Body of pancreas (tissue), 4 donors: ENCODE results near the gene SNX1. TPM values are rescaled to one million over a fixed set of nuclear protein-coding genes. Genes with fewer than 3 reads are reported as not detected.

ENCODE experiments used
- ATAC-seq: fragments of 150-250 bp; one replicate; pipeline ENCODE4 v1.9.1; 2016
- DNase-seq, 4 donors: peaks; one replicate each; pipeline ENCODE4 v3.0.0-alpha.2; 2019
- H3K27ac ChIP-seq, 4 donors: fragments of 200-600 bp; sonication (generic); 1 replicate in 3 of 4; 2 replicates in 1 of 4; pipeline versions ENCODE4 v1.5.1 to v1.6.1; 2016 to 2019; ENCODE audit warnings: mild to moderate bottlenecking in 1 of 4, mixed read lengths in 1 of 4, moderate library complexity in 1 of 4
- H3K27me3 ChIP-seq, 2 donors: fragments of 200-600 bp; sonication (generic); one replicate each; pipeline ENCODE4 v1.6.0; 2016; ENCODE audit warnings: mild to moderate bottlenecking in 1 of 2
- H3K36me3 ChIP-seq, 2 donors: fragments of 200-600 bp; sonication (generic); replicated peaks in 1 of 2; 2 replicates each; pipeline ENCODE4 v1.5.1; 2016; ENCODE audit warnings: low read depth in 2 of 2; ENCODE audit not compliant: insufficient read depth in 1 of 2
- H3K4me1 ChIP-seq: fragments of 200-600 bp; sonication (generic); one replicate; pipeline ENCODE4 v1.6.0; 2016
- H3K4me3 ChIP-seq, 2 donors: fragments of 200-600 bp; sonication (generic); 1 replicate in 1 of 2; 2 replicates in 1 of 2; pipeline ENCODE4 v1.5.1; 2016 to 2019
- H3K9me3 ChIP-seq, 3 donors: fragments of 200-600 bp; sonication (generic); 1 replicate in 2 of 3; 2 replicates in 1 of 3; pipeline ENCODE4 v1.5.1; 2016
- POLR2A ChIP-seq, 3 donors: fragments of 450-650 bp; IDR thresholded peaks; one replicate each; pipeline ENCODE4 v1.6.1; 2016; ENCODE audit warnings: antibody characterized with exemption in 3 of 3, mild to moderate bottlenecking in 2 of 3
- WGBS, 2 donors: methylation state at CpG; one replicate each; pipeline ENCODE4 v1.1.5; 2017; 5-methylcytosine and 5-hydroxymethylcytosine counted together
- intact Hi-C: fragments of 100-400 bp; cut with DNase I; formaldehyde crosslinking; loops from one replicate; pipeline ENCODE4 v1.15.1; 2023
- total RNA-seq, 2 donors: library from RNA; depleted of rRNA; stranded (reverse); fragments of >200 nt; gene quantifications; one replicate each; pipeline ENCODE4 v1.1.0, GENCODE V29; 2016
- TF ChIP-seq, protein P1 (sequence below), 7 experiments: fragments of 450-650 bp in 4 of 7; fragments of 200-600 bp in 3 of 7; sonication (generic) in 3 of 7; IDR thresholded peaks; one replicate each; pipeline ENCODE4 v1.5.1; 2016 to 2019; ENCODE audit warnings: antibody characterized with exemption in 7 of 7

SNX1 gene
- total RNA-seq, 2 donors from 2014 or later: 26.7 to 27.4 TPM

DNA sequence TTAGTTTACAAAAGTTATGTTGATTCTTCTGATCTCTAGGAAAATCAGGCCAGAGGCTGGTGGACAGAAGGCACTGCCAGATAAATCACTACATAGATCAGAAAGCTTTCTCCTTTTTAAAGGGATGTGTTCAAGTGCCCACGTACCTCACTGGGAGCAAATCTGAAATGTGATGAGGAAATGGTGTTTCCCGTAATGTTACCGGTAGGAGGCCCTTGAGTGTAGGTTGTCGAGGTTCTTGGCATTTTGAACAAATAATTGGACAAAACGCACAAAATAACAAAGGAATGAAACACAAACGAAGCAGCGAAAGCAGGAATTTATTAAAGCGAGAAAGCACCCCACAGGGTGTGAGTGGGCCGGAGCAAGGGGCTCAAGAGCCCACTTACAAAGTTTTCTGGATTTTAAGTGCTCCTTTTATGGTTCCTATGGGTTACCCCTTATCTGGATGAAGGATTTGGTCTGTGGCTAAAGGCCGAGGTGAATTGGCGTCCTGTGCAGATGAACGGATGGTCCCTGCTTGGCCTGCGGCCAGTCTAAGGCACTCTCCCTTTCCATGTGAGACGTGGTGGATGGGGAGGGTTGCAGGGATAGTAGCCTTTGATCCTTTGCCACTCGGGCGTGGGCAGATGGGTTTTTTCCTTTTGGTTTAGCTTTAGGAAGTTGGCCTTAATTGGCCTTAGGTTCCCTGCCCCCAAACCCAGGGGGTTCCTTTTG is 1.0 kb downstream of the SNX1 start:
- Histone ChIP-seq H3K9me3 (no peaks in the 10 kb centered on the region), H3K27me3 (no peaks in the 10 kb centered on the region), H3K4me1 (peaks cover 76% of the 10 kb centered on the region), H3K36me3 (no peaks in the 10 kb centered on the region), H3K4me3 (peak overlapping the region; percentile 76 to 97), H3K27ac (peak overlapping the region in 3 of 4 donors; percentile 84 to 95 (median 87))
- ATAC-seq (no peak), DNase-seq (no peak)
- intact Hi-C loops: loop anchor here (10.0 kb wide), 1 partner anchor 58 kb away; the partner anchor contains the start of gene SNX22
- TF ChIP-seq, protein P1, sequence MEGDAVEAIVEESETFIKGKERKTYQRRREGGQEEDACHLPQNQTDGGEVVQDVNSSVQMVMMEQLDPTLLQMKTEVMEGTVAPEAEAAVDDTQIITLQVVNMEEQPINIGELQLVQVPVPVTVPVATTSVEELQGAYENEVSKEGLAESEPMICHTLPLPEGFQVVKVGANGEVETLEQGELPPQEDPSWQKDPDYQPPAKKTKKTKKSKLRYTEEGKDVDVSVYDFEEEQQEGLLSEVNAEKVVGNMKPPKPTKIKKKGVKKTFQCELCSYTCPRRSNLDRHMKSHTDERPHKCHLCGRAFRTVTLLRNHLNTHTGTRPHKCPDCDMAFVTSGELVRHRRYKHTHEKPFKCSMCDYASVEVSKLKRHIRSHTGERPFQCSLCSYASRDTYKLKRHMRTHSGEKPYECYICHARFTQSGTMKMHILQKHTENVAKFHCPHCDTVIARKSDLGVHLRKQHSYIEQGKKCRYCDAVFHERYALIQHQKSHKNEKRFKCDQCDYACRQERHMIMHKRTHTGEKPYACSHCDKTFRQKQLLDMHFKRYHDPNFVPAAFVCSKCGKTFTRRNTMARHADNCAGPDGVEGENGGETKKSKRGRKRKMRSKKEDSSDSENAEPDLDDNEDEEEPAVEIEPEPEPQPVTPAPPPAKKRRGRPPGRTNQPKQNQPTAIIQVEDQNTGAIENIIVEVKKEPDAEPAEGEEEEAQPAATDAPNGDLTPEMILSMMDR (IDR thresholded peaks at IDR 0.05): peak in 1 of 7 experiments; percentile 15
- no peak for TF ChIP-seq POLR2A (IDR thresholded peaks at IDR 0.05)
- WGBS, 2 donors: 3 to 5% methylated on average over 15 to 16 of the region's 16 CpGs

DNA sequence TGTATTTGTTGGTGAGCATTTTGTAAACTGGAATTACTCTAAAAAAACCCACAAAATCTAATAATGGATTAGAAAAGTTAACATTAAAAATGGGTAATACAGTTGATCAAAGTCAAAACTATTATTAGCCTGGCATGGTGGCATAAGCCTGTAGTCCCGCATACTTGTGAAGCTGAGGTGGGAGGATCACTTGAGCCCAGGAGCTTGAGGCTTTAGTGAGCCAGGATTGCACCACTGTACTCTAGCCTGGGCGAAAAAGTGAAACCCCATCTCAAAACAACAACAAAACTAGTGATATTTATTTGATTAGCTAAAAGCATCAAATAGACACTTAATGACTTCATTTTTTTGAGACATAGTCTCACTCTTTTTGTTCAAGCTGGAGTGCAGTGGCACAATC is 3.6 kb downstream of the SNX1 start:
- peaks cover 61% of the 10 kb centered on the region for H3K4me1 ChIP-seq
- intact Hi-C loops: loop anchor here (10.0 kb wide), 1 partner anchor 55 kb away; the partner anchor contains the start of gene SNX22
- H3K4me3 ChIP-seq: no peak overlapping the region
- no peaks in the 10 kb centered on the region for H3K9me3 ChIP-seq
- TF ChIP-seq, protein P1 (IDR thresholded peaks at IDR 0.05): no peak
- no peak for TF ChIP-seq POLR2A (IDR thresholded peaks at IDR 0.05)
- no peak overlapping the region for H3K27ac ChIP-seq
- ATAC-seq (no peak), DNase-seq (no peak)
- 75 to 87% methylated on average over 2 of the region's 2 CpGs for WGBS, 2 donors
- H3K36me3 ChIP-seq: no peaks in the 10 kb centered on the region
- H3K27me3 ChIP-seq: no peaks in the 10 kb centered on the region

DNA sequence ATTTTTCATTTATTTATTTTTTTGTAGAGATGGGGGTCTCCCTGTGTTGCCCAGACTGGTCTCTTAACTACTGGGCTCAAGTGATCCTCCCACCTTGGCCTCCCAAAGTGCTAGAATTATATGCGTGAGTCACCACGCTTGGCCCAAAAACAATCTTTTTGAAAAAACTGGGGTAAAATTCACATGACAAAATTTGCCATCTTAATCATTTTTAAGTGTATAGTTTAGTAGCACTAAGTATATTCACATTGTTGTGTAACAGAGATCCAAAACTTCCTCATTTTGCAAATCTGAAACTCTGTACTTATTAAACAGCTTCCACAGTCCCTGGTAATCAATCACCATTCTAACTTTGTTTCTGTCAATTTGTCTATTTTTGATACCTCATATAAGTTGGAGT is 5.2 kb downstream of the SNX1 start:
- Histone ChIP-seq H3K27ac (peak overlapping the region in 2 of 4 donors; percentile 1 to 12), H3K4me3 (no peak overlapping the region), H3K27me3 (no peaks in the 10 kb centered on the region), H3K36me3 (no peaks in the 10 kb centered on the region), H3K9me3 (no peaks in the 10 kb centered on the region), H3K4me1 (peaks cover 62% of the 10 kb centered on the region)
- no peak for TF ChIP-seq POLR2A (IDR thresholded peaks at IDR 0.05)
- TF ChIP-seq, protein P1 (IDR thresholded peaks at IDR 0.05): no peak
- ATAC-seq (no peak), DNase-seq (no peak)
- intact Hi-C loops: no loop called here
- 77 to 94% methylated on average over 2 of the region's 2 CpGs for WGBS, 2 donors

DNA sequence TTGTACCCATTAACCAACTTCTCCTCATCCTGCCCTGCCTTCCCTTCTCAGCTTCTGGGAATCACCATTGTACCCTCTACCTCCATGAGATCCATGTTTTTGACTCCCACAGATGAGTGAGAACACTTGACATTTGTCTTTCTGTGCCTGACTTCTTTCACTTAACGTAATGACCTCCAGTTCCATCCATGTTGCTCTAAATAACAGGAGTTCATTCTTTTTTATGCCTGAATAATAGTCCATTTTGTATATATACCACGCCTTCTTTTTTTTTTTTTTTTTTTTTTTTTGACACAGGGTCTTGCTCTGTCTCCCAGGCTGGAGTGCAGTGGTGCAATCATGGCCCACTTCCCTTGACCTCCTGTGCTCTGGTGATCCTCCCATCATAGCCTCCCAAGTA is 6.7 kb downstream of the SNX1 start:
- Histone ChIP-seq H3K9me3 (no peaks in the 10 kb centered on the region), H3K36me3 (no peaks in the 10 kb centered on the region), H3K4me3 (no peak overlapping the region), H3K27ac (no peak overlapping the region), H3K27me3 (no peaks in the 10 kb centered on the region), H3K4me1 (peaks cover 57% of the 10 kb centered on the region)
- 95 to 100% methylated on average over 2 of the region's 2 CpGs for WGBS, 2 donors
- ATAC-seq (no peak), DNase-seq (no peak)
- intact Hi-C loops: no loop called here
- TF ChIP-seq, protein P1 (IDR thresholded peaks at IDR 0.05): no peak
- no peak for TF ChIP-seq POLR2A (IDR thresholded peaks at IDR 0.05)
